Stimulated activated CD4-positive, alpha-beta T cell treated with anti-CD3 and anti-CD28 coated beads, Interleukin-1b, Interleukin-23, amount 100 ng/mL, for 4 hours (primary cell): ENCODE data around the gene ACBD6.

Experiments used
- DNase-seq, 2 donors: peaks; one replicate each; pipeline ENCODE4 v3.0.0-alpha.2; 2020; ENCODE audit warnings: low read depth in 2 of 2

The ACBD6 gene

DNA sequence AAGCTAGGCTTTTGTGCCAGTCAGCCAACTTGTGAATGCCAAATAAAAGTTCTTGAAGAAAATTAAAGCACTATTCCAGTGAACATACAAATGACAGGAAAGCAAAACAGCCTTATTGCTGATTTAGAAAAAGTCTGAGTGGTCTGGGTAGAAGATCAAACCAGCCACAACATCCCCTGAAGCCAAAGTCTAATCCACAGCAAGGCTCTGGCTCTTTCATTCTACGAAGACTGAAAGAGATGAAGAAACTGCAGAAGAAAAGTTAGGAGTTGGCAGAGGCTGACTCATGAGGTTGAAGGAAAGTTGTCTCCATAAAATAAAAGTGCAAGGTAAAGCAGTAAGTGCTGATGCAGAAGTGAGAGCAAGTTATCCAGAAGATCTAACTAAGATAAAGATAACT is 206.4 kb downstream of the ACBD6 start:
- no peak for DNase-seq

DNA sequence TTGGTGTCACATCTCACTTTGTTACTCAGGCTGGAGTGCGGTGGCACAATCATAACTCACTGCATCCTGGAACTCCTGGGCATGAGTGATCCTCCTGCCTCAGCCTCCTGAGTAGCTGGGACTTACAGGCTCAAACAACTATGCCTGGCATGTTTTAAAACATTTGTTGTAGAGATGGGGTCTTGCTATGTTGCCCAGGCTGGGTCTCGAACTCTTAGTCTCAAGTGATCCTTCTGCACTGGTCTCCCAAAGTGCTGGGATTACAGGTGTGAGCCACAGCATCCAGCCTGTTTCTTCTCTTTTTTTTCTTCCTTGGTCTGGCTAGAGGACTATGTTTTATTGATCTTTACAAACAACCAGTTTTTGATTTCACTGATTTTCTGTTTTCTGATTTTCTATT is 207.7 kb downstream of the ACBD6 start:
- DNase-seq, result no peak

DNA sequence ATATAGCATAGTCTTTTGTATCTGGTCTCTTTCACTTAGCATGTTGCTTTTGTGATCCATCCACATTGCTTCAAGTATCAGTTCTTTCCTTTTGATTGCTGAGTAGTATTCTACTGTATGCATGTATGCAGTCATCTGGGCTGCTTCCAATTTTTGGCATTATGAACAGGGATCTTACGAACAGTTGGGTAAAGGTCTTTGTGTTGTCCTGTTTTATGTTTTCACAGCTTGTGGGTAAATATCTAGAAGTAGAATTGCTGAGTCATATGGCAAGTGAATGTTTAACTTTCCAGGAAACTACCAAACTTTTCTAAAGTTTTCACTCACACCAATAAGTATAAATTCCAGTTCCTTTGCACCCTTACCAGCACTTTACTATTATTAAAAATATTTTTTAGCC is 211.4 kb downstream of the ACBD6 start:
- DNase-seq, result no peak

DNA sequence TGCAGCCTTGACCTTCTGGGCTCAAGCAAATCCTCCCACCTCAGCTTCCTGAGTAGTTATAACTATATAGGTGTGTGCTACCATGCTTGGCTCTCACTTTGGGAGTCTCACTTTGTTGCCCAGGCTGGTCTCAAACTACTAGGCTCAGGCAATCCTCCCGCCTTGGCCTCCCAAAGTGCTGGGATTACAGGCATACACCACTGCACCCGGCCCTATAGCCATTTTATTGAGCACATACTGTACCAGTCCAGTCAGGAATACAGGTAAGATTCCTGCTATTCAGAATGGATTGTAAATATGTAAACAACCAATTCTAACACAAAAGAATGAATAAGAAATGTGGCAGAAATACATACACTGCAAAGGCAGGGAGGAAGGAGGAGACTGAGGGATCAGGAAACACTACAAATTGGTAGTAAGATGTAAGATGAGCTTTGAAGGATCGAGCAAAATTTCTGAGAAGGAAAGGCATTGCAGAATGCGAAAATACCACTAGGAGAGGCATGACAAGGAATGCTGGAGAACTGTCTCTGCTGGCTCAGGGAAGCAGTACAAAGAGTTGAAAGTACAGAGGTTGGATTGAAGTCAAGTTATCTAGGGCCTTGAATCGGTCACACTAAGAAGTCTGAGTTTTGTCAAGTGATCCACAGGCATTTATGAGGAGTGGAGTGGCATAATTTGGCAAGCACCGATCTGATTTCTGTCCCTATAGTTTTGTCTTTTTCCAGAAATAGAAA is 211.9 kb downstream of the ACBD6 start:
- no peak for DNase-seq

DNA sequence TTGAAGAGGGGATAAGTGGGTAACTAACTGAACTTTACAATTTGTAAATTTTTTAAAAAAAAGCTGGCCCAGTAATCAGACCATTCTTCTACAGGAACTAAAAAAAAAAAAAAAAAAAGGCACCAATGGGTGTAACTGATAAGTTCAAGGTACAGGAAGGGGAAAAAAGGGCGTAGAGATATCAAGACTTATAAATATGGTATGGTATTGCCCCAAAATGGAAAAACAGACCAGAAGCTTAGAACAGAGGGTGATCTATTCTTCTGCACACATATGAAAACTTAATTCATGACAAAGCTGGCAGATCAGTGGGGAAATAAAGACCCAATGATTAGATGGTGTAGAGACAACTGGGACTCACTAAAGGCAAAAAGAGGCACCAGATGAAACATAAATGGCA is 213.4 kb downstream of the ACBD6 start:
- no peak for DNase-seq

DNA sequence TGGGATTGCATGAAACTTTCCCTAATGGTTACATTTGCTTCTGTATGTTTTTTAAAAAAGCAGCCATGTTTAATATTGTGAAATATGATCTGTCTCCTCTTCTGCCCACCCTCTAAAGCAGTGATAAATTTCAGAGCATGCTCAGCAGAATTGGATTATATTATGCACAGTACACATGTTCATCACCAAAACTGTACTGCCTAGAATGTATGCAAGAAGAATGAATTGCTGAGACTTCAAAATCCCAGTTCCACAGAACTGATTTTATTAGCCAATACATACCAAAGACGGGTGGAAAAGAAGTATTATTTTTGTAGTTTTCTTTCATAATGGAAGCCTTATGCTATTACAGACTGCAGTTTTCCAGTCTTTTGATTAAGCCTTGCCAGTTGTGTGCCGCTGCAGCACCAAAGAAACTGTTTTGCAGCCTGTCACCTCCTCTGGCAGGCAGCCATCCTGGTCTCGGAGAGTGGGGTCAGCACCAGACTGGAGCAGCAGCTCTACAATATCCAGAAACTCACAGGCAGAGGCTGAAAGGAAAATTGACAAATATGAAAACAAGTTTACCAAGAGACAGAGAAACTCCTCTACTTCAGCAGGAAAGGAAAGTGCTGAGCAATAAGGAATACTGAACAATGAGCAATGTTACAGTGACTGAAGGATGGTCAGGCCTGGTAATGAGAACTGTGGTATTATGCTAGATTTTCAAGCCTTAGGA is 214.2 kb downstream of the ACBD6 start:
- DNase-seq, result no peak

DNA sequence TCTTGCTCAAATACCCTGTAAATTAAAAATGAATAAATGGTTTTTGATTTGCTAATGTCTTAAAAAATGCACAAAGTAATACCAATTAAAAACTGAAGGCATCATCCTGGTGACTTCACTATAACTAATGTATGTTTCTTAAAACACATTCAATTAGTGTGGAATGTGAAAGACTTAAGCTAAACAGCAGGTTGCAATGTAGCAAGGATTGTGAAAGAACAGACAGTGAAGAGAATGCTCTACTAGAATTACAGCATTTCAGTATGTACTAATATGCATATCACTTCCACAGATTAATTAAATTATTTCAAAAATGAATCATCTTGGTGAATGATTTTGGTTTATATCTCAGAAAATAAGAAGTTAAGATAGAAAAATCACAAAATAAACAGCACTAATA is 216.0 kb downstream of the ACBD6 start:
- no peak for DNase-seq

DNA sequence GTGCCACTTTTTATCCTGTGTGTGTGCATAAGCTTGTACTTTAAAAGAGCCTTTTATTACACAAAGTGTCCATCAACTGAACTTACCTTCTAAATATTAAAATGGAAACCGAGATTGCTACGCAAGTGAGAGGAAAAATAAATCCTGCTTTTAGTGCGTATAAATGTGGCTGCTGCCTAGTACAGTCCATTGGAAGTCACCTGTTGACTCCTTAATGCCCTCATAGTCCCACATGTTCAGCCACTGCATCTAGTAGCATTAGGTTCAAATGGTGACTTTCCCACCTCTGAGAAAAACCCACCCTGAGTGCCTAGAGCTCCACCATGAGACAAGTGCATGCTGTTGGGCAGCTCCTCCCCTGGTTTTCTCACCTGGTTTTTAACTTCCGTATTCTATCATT is 219.3 kb downstream of the ACBD6 start:
- DNase-seq, result no peak

DNA sequence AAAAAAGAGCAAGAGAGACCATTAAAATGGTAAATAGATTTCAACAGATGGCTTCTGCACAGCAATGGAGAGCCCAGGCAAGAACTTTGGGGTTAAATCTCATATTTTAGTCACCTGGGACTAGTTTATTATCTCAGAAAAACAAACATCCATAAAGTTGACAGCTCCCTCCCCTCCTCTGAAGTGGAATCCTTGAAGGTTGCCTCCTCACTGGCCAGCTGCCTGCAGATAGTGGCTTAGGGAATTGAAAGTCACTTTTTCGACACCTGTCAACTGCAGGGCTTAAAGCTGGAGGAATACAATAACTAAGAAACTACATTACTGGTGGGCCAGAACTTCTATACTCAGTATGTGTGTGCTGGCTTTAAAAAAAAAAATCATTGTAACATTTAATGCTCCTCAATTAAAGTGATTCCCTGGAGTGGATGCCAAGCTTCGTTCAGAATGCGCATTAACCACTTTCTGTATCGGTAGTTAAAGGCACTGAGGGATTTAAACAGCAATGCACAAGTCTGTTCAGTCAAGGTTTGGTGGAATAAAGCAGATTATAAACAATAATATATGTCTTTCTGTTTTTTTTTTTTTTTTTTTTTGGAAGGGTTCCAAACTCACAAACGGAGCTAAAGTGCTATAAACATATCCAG is 219.9 kb downstream of the ACBD6 start:
- DNase-seq, result no peak

DNA sequence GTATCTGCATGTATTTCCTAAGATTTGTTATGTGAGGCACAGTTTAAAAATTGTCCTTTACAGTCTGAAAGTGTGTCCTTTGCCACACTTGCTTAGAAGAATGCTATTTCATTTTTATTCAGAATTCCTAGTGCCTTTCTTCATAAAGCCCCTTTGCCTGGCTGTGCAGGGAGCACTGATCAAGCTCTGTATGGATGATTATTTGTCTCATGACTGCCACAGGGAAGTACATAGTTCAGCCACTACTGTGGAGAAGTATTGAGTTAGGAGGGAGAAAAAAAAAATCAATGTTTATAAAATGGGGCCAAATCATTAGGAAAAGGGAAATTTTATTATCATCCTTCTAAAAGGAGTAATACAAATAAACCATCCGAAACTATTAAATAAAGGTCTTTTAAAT is 220.9 kb downstream of the ACBD6 start:
- no peak for DNase-seq

DNA sequence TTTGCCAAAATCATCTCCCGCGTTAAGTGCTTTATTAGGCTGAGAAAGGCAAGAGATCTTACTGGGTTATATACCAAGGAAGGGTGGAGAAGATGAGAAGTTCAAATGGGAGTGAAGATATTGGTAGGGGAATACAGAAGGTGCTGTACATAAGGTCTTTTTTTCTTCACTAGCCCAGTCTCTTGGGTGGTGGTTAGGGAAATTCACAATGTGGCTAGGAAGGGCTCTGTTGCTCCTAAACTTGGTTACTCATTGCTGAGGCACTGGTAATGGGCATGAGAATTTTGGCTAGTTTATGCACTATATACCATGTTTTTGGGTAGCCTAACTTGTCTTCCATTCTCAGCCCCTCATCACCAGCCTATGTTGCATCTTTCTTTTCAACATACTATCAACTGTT is 221.8 kb downstream of the ACBD6 start:
- no peak for DNase-seq

DNA sequence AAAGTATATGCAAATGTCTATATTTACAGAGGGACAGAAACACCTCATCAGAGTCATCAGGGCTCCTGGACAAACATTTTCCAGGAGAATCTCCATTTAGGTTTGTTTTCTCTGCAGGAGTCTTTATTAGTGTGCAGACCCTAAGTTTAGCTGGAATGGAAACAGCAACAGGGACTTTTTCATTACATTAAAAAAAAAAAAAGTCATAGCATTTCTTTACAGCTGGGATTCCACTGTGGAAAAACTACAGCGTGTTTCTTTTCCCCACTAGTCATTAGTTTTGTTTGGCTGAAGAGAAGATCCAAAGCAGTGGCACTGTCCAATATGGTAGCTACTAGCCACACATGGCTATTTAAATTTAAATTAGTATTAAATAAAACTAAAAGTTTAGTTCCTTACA is 222.7 kb downstream of the ACBD6 start:
- no peak for DNase-seq

DNA sequence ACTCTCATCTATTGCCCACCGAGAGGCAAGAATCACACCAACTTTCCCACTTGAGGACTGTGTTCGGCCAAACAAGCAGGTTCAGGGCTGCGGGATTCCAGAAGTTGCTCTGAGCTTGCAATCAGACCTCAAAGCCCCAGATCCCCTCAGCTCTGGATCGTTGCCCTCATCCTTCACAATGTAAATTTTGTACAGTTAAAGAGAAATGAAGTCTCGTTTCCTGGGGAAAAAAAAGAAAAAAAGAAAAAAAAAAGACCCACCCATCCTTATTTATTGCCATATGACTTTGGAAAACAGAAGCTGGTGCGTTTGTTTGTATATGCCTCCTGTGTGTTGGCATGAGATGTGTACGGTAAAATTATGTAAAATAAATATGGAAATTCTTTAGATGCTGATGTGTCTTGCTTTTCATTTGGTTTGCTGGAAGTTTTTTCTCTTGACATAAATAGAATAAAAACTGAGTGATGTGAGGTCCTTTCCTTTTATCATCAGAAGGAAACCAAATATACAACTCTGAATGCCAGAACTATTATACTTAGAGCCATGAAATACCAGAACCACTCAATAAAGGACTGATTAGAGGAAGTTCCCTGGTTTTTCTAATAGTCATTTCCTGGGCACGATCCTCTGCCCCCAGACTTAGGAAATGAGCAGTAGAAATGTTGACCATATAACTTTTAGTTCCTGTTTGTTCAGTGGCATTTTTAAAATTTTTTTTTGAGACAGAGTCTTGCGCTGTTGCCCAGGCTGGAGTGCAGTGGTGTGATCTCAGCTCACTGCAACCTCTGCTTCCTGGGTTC is 223.6 kb downstream of the ACBD6 start:
- no peak for DNase-seq

DNA sequence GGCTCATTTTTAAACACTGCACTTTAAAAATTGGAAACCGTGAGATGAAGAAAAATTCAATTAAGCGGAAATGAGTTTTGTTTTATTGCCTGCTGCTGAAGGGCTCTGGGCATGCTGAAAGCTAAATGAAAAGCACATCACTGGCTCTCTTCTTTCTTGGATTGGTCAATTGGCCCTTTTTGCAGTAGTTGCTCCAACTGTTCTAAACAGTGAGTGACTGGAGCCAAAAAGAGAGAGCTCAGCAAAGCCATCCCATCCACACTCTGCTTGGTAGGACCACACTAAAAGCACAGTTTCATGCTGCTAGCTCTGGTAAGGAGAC is 224.2 kb downstream of the ACBD6 start:
- DNase-seq, result no peak

DNA sequence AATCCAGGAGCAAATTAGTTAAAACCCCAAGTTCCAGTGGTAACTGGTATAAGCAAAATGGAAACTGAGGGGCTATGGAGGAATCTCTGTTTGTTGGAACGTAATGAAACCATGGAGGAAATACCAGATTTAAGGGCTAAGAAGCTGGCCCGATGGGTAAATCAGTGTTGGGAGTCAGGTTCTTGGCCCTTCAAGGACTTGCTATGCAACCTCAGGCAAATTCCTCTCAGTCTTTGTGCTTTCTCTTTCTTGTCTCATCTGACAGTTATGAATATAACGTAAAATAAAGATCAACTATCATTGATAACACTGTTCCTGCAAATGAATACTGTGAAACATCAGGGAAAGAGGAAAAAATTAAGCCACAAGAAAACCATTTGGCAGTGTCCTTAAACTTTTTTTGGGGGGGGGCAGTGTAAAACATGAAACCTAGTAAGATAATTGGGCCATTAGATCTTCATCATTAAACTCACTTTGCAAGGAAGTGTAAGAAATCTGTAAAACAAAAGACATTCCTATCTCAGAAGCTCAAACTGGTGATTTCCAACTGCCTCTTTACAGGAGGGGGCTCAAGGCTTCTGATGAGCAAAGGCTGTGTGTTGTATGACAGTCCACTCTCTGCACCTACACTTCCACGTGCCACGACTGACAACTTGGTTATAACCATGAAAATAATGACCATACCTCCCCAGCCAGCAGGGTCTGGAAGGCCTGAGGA is 224.7 kb downstream of the ACBD6 start:
- no peak for DNase-seq

DNA sequence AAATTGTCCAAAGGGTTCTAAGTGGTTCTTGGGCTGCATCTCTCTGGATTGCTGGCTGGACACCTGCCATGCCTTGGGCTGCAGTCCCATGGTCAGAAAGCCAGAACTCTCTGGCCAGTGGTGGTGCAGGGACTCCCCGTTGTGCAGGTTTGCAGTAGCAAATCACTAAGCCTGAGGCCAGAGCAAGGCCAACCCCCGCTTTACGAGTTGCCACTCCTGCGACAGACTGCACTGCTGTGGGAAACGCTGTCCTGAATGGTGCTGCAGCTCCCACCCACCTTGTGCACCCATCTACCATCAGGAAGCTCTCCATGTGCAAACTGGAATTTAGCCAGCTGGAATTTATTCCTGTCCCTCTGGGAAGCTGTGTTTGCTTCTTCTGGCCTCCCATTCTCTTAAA is 226.7 kb downstream of the ACBD6 start:
- DNase-seq, result no peak

DNA sequence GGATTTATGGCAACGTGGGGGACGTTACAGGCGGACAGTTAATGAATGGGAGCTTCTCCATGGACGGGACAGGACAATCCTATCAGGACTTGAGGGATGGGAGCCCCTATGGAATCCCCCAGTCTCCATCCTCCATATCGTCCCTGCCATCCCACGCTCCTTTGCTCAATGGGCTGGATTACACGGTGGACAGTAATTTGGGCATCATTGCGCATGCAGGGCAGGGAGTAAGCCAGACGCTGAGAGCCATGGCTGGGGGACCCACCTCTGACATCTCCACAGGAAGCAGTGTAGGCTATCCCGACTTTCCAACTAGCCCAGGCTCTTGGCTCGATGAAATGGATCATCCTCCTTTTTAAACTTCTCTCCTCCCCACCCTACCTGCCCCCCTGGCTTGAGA is 228.2 kb downstream of the ACBD6 start:
- no peak for DNase-seq

DNA sequence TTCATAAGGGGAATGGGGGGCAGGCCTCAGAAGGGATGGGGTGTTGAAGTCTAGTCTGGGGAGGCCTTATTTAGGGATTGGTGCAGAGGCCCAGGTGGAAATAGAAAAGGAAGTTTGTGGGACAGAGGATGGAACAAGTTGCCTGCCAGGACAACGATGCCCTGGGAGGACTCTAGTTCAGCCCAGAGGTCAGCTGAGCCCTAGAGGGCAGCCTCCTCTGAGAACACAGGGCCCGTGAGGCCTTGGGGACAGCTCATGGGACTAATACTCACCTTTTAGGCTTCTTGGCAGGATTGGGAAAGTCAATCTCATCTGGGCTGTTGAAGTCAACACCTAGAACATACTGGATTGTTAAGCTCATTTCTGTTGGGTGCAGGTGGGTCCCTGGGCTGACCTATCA is 229.3 kb downstream of the ACBD6 start:
- DNase-seq, result no peak

DNA sequence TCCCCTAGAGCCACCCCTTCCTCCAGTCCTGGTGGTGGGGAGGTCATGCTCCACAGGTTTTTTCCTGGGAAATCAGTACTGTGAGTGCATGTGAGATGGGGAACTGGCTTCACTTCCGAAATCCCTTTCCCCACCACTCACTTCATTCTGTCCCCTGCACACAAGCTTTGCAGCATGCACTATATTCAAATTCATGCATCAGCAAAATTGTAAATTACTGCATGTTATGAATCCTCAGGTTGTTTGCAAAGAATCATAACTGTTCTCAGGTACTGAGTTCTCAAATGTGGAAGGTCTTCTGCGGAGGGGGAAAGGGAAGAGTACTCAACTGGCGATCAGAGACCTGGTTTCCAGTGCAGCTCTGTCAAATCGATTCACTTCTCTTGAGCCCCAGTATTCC is 230.0 kb downstream of the ACBD6 start:
- DNase-seq, result no peak

DNA sequence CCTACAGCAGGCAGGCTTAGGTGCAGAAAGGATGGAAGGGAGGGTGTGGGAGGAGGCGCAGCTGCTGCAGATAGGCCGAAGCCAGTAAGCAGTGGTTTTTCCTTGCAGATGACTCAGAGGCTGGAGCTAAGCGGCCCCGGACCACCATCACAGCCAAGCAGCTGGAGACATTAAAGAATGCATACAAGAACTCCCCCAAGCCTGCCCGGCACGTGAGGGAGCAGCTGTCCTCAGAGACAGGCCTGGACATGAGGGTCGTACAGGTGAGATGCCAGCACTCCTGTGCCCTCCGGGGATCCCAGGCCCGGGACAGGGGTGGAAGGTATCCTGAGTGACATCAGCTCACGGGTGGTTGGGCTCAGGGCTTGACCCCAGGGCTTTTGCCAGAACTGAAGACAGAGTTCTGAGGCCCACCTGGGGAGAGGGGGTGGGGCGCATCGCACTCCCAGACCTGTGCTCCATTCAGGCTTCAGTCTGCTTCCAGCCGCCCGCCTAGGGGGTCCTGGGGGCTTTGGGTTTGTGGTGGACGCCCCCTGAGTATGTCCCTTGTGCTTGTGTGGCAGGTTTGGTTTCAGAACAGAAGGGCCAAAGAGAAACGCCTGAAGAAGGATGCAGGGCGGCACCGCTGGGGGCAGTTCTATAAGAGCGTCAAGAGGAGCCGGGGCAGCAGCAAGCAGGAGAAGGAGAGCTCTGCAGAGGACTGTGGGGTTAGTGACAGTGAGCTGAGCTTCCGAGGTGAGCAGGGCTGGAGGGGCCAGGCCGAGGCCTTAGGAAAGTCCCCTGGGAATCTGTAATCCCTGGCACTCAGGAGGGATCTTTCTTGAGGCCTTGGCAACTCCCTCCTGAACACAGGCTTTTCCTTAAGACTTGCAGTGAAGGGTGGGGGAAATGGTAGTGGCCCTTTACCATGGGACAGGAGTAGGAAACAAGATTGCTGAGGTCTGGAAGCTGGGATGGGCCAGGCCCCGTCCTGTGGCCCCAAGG is 230.8 kb downstream of the ACBD6 start:
- DNase-seq, result no peak
